GM18505 (cell line): Measurements from ENCODE around the gene GALM.
"Not testable (repeated sequence)": the region's sequence is repeated elsewhere in the genome, so short reads cannot be mapped to it uniquely, and the experiment has no call there.

Experiments
- ATAC-seq: cut with Tn5 transposase; IDR thresholded peaks from one replicate; pipeline ENCODE4 v1.9.1; 2021; ENCODE audit not compliant: unreplicated experiment
- POLR2A ChIP-seq: IDR thresholded peaks from 4 replicates; pipeline ENCODE4 v1.6.1; 2011; ENCODE audit warnings: borderline replicate concordance; ENCODE audit not compliant: insufficient read depth, insufficient read length; ENCODE audit errors: extremely low read depth

Gene GALM

GRCh38 chr2:38722271-38723061, 56.6 kb downstream of the GALM start:
- TF ChIP-seq POLR2A, result no peak
- ATAC-seq, result no peak

- ATAC-seq, result no peak
These were observed 57.3 kb downstream of the GALM start for GRCh38 chr2:38723173-38723572.

GRCh38 chr2:38727661-38728060, 61.7 kb downstream of the GALM start:
- ATAC-seq, result no peak
- no peak for TF ChIP-seq POLR2A

More at GRCh38 chr2:38723173-38723572, 57.3 kb downstream of the GALM start:
- no peak for TF ChIP-seq POLR2A

GRCh38 chr2:38728694-38729093, 62.8 kb downstream of the GALM start:
- ATAC-seq, result no peak
- TF ChIP-seq POLR2A, result no peak

GRCh38 chr2:38731090-38731489, 65.2 kb downstream of the GALM start:
- no peak for ATAC-seq
- no peak for TF ChIP-seq POLR2A

- no peak for TF ChIP-seq POLR2A
- no peak for ATAC-seq
These were observed 65.8 kb downstream of the GALM start for GRCh38 chr2:38731684-38732221.

GRCh38 chr2:38733300-38733971, 67.5 kb downstream of the GALM start:
- TF ChIP-seq POLR2A, result no peak
- no peak for ATAC-seq

- no peak for ATAC-seq
- TF ChIP-seq POLR2A, result no peak
These were observed 68.6 kb downstream of the GALM start for GRCh38 chr2:38734299-38735058.

GRCh38 chr2:38735999-38736320, 70.0 kb downstream of the GALM start:
- no peak for TF ChIP-seq POLR2A
- ATAC-seq, result no peak

GRCh38 chr2:38737000-38737698, 71.2 kb downstream of the GALM start:
- not testable (repeated sequence) for ATAC-seq

- no peak for ATAC-seq
These were observed 72.0 kb downstream of the GALM start for GRCh38 chr2:38737925-38738324.

GRCh38 chr2:38739524-38739923, 73.6 kb downstream of the GALM start:
- no peak for TF ChIP-seq POLR2A
- no peak for ATAC-seq

More at GRCh38 chr2:38737925-38738324, 72.0 kb downstream of the GALM start:
- TF ChIP-seq POLR2A, result no peak

- TF ChIP-seq POLR2A, result no peak
- no peak for ATAC-seq
These were observed 75.2 kb downstream of the GALM start for GRCh38 chr2:38740851-38741731.
